Natural killer cell (primary cell): ENCODE measurements around the gene CASP9. TPM values are rescaled to one million over a fixed set of nuclear protein-coding genes. Genes with fewer than 3 reads are reported as not detected.

Experiments used
- ATAC-seq, 3 donors: fragments of 150-1000 bp in 2 of 3; fragments of 200-7000 bp in 1 of 3; cut with Tn5 transposase; 1 replicate in 1 of 3; 2 replicates in 2 of 3; pipeline ENCODE4 v1.10.0; 2021; ENCODE audit warnings: mild to moderate bottlenecking in 2 of 3, moderate library complexity in 2 of 3
- DNase-seq, 2 donors: peaks; one replicate each; pipeline versions ENCODE4 v3.0.0 to v3.0.0-alpha.2; 2013 to 2021; ENCODE audit warnings: mixed read lengths in 1 of 2
- H3K27ac ChIP-seq: one replicate; pipeline ENCODE4 v1.5.1; 2013; ENCODE audit warnings: mild to moderate bottlenecking, low read length
- H3K27me3 ChIP-seq: one replicate; pipeline ENCODE4 v1.6.1; 2013; ENCODE audit warnings: low read length; ENCODE audit not compliant: control insufficient read depth, insufficient read depth
- H3K36me3 ChIP-seq: one replicate; pipeline ENCODE4 v1.6.1; 2013; ENCODE audit warnings: low read length; ENCODE audit not compliant: control insufficient read depth, insufficient read depth
- H3K4me1 ChIP-seq: one replicate; pipeline ENCODE4 v1.6.1; 2013; ENCODE audit warnings: low read length; ENCODE audit not compliant: control insufficient read depth, insufficient read depth
- H3K4me3 ChIP-seq: one replicate; pipeline ENCODE4 v1.5.1; 2013; ENCODE audit warnings: low read length
- H3K9me3 ChIP-seq: one replicate; pipeline ENCODE4 v1.6.1; 2013; ENCODE audit warnings: low read length; ENCODE audit not compliant: control insufficient read depth, insufficient read depth
- H3K27ac Mint-ChIP-seq, 2 donors: one replicate each; pipeline ENCODE4 v1.8.0; 2022; ENCODE audit warnings: mild to moderate bottlenecking in 2 of 2, mixed read lengths in 2 of 2, moderate library complexity in 1 of 2
- H3K27me3 Mint-ChIP-seq, 2 donors: one replicate each; pipeline ENCODE4 v1.8.0; 2022; ENCODE audit warnings: low read depth in 2 of 2, mixed read lengths in 2 of 2
- H3K36me3 Mint-ChIP-seq: one replicate; pipeline ENCODE4 v1.8.0; 2022; ENCODE audit warnings: mixed read lengths
- H3K4me1 Mint-ChIP-seq, 2 donors: one replicate each; pipeline ENCODE4 v1.8.0; 2022; ENCODE audit warnings: mixed read lengths in 2 of 2
- H3K4me3 Mint-ChIP-seq: one replicate; pipeline ENCODE4 v1.8.0; 2022; ENCODE audit warnings: mild to moderate bottlenecking, moderate library complexity, mixed read lengths
- H3K9me3 Mint-ChIP-seq, 2 donors: one replicate each; pipeline ENCODE4 v1.8.0; 2022; ENCODE audit warnings: mixed read lengths in 2 of 2
- CTCF ChIP-seq: fragments of 200-600 bp; IDR thresholded peaks from one replicate; pipeline ENCODE4 v1.8.0; 2022; ENCODE audit warnings: antibody characterized with exemption
- WGBS: methylation state at CpG from one replicate; pipeline ENCODE4 v1.1.7; 2013; ENCODE audit warnings: missing lambda C conversion rate; ENCODE audit not compliant: insufficient coverage; 5-methylcytosine and 5-hydroxymethylcytosine counted together
- intact Hi-C: fragments of 100-400 bp; cut with micrococcal nuclease; formaldehyde crosslinking; loops from one replicate; pipeline ENCODE4 v1.14.2; 2022
- total RNA-seq, 4 donors: library from RNA; stranded (reverse); fragments of 120-200 nt in 1 of 4; gene quantifications; one replicate each; pipeline versions ENCODE4 v1.2.3 to v1.2.4, GENCODE V29; 2013 to 2022

Gene CASP9
- total RNA-seq, 3 donors from 2014 or later (not counting 1 experiment from before 2014, with no cell fraction given) = 13.4 to 20.5 (median 13.5) TPM

DNA sequence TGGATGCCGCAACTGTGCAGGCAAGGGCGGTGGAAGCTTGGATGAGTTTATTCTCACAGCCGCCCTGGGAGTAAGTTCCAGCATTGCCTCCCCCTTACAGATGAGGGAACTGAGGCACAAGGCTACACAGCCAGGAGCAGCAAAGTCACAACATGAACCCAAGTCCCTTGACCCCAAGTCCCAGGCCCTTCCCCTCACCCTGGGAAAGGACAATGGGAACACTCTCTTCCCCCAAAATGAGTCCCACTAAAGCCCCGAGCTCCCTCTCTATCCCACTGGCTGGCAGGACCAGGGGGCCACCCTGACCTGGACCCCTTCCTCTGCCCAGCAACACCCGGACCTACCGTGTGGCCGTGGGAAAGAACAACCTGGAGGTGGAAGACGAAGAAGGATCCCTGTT lies 81.9 kb downstream of the CASP9 start:
- Histone ChIP-seq H3K4me1 (peaks cover 15% of the 10 kb centered on the region), H3K27ac (no peak overlapping the region), H3K27me3 (peaks cover 10% of the 10 kb centered on the region), H3K9me3 (no peaks in the 10 kb centered on the region), H3K36me3 (no peaks in the 10 kb centered on the region), H3K4me3 (no peak overlapping the region)
- Mint-ChIP-seq H3K9me3 (no peaks in the 10 kb centered on the region), H3K27ac (no peak overlapping the region), H3K4me1 (peaks cover 13 to 14% of the 10 kb centered on the region in 2 donors), H3K36me3 (no peaks in the 10 kb centered on the region), H3K4me3 (no peak overlapping the region), H3K27me3 (peaks cover 10 to 22% of the 10 kb centered on the region in 2 donors)
- ATAC-seq = no peak
- intact Hi-C loops = no loop called here
- DNase-seq = no peak
- WGBS = 95% methylated on average over 8 of the region's 8 CpGs
- no peak for TF ChIP-seq CTCF

Other genes starting within 250 kb of the CASP9 start
- 100 to 1,000 TPM; 804 to 952 (median 855) TPM for gene EFHD2, start 114.3 kb downstream of the CASP9 start, total RNA-seq
- gene CTRC, start 85.8 kb downstream of the CASP9 start, total RNA-seq = 1 to 10 TPM; 5.5 to 9.7 (median 6.4) TPM
- gene CELA2A, start 67.5 kb downstream of the CASP9 start, total RNA-seq = not detected
- gene CELA2B, start 48.1 kb downstream of the CASP9 start, total RNA-seq = not detected
- 10 to 100 TPM; 18.6 to 22.8 (median 18.7) TPM for gene DNAJC16, start 2.6 kb upstream of the CASP9 start, total RNA-seq
- gene AGMAT, start 60.8 kb upstream of the CASP9 start, total RNA-seq = under 1 TPM; 0.42 to 0.66 (median 0.65) TPM
- 10 to 100 TPM; 27.3 to 39.8 (median 34.0) TPM for gene DDI2, start 93.2 kb upstream of the CASP9 start, total RNA-seq
- 10 to 100 TPM; 47.8 to 61.0 (median 50.9) TPM for gene PLEKHM2, start 160.1 kb upstream of the CASP9 start, total RNA-seq
- gene SLC25A34, start 212.0 kb upstream of the CASP9 start, total RNA-seq = 1 to 10 TPM in 2 of 3 donors, under 1 TPM in 1; 0.73 to 1.8 (median 1.6) TPM
- gene TMEM82, start 218.3 kb upstream of the CASP9 start, total RNA-seq = not detected
- gene FBLIM1, start 234.6 kb upstream of the CASP9 start, total RNA-seq = under 1 TPM in 1 of 3 donors, not detected in 2; 0.39 TPM